DMS153 treated with DMSO at 0.1 percent for 48 hours (cell line): ENCODE results near the gene AGGF1.
"Not testable (repeated sequence)": the region's sequence is repeated elsewhere in the genome, so short reads cannot be mapped to it uniquely, and the experiment has no call there.

Source experiments
- DNase-seq: peaks from one replicate; lab custom pipeline; 2025; ENCODE audit not compliant: unreplicated experiment; lab: John Stamatoyannopoulos, UW

Gene AGGF1

DNA sequence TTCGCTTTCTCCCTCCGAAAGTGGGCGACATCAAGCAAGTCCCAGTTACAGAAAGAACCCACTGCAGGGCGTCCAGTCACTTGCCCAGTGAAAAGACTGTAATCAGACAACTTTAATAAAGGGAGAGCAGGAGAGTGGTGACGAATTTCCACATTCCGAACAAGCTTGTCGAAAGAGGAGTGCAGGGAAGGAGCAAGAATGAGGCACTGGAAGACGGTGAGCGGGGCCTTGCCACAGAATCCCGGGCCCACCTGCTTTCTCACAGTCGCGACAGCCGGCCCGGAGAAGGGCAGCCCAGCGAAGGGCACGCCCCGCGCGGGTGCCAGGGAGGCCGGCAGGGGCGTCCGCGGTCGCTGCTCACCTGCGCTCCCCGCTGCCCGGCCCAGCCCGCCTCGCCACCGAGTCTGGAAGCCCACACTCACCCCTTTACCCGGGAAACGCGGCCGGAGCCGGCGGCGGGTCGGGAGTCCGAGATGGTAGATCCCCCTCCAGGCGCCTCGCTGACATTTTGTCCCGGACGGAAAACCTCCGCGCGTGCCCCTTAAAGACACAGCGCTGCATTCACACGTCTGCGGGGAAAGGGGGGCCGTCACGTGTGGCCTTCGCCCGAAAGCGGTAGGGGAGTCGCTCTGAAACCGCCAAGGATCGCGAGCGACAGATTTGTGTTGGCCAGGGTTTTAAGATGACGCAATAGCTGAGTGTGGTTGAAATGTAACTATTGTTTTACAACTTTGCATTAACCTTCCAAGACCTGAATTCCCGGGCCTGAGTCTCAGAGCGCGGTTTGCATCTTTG is 56.7 kb downstream of the AGGF1 start, which contains the start of gene ZBED3:
Gene ZBED3, minus strand, starts transcription at position 597 of the 795 bp plus-strand sequence. CDS start 9,407 bp downstream, outside the sequence.
- DNase-seq, result peak; percentile 39

- DNase-seq, result no peak
Observed at GRCh38 chr5:77087484-77088261, 57.5 kb downstream of the AGGF1 start.

DNA sequence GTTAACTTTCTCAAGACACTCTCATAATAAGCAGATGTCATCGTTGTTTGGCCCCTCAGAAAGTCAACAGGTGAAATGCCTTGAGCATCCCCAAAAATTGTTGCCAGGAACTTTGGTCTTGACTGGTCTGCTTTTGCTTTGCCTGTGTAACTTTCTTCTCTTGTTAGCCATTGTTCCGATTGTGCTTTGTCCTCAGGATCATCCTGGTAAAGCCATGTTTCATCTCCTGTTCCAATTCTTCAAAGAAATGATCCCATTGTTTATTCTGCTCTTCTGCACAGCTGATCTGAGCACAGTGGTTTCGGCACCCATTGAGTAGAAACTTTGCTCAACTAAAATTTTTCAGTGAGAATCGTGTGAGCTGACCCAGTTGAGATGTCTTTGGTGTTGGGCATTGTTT is 65.0 kb downstream of the AGGF1 start:
- no peak for DNase-seq

DNA sequence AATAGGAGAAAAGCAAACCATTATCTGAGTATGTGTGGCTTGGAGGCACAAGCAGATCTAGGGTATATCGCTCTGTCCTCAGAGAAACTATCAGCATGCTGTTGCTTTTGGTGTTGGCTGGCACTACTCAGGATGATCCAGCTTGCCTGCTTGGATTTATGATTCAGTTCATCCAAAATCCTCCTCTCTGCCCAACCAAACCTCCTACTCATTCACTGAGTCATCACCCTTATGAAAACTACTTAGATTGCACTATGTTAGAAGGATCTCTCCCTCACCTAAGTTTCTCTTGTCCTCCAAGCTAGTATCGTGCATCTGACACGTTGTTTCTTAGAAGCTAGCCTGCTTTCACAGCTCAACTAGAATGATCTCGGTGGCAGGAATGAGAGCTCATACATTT is 71.1 kb downstream of the AGGF1 start:
- no peak for DNase-seq

DNA sequence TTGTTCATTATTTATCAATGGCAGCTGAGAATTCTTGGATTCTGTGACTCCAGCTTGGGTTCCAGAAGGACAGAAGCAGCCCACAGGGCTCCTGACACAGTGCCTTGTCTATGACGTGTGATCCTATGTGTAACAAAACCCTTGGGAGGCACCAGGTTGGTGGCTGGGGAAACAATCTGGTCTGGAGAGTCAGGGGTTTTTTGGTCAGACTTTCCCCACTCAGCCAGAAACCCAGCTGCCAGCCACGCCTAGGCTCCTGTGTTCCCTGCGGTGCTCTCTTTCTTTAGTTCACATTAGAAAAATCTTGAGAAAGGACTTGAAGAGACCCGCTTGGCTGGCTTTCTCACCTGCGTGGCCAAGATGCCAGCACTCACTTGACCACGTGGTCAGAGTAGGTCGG is 72.3 kb downstream of the AGGF1 start:
- no peak for DNase-seq

DNA sequence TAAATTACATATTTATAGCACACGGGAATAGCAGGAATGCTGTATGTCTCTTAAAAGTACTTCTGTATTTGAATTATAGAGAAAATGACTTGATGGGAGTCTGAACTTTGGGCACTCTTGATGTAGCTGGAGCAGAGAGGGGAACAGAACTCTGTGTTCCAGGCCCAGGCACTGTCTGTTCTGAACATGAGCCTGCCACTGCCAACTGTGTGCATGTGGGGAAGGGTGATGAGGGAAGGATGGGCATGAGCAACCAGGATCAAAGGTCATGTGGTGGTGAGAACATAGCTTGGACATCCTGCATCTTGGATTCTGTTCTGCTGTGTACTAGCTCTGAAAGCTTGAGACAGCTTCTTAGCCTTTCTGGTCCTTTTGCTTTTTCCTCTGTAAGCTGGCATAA is 73.3 kb downstream of the AGGF1 start:
- DNase-seq, result no peak

- no peak for DNase-seq
Observed at GRCh38 chr5:77104813-77105212, 74.6 kb downstream of the AGGF1 start.

DNA sequence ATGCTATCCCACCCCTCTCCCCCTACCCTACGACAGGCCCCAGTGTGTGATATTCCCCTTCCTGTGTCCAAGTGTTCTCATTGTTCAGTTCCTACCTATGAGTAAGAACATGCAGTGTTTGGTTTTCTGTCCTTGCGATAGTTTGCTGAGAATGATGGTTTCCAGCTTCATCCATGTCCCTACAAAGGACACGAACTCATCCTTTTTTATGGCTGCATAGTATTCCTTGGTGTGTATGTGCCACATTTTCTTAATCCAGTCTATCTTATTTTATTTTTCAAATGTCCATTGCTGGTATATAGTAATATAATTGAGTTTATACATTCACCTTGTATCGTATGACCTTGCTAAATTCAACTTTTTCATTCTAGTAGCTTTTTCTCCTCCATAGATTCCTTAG is 76.8 kb downstream of the AGGF1 start:
- DNase-seq, result not testable (repeated sequence)
